GM18520 (cell line): ENCODE measurements around the gene IP6K2.

Experiments
- ATAC-seq: cut with Tn5 transposase; IDR thresholded peaks from one replicate; pipeline ENCODE4 v1.9.1; 2021; ENCODE audit not compliant: unreplicated experiment

Gene IP6K2

DNA sequence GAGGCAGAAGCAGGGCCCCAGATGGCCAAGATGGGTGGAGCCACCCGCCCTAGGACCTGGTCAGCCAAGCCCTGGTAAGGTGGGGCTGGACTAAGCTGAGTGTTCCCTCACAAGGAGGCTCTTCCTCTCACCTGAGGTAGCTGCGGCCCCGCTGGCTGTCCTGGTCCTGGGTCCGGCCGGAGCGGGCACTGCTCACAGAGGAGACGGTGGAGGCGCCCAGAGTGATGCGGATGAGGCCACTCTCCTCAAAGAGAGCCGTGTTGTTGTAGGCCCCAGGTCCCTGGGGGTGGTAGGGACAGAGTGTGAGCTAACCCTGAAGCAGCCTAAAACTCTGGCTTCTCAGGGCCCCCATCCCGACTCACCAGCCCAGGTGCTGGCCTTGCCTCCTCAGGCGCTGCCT lies 74.4 kb downstream of the IP6K2 start:
- ATAC-seq: no peak

DNA sequence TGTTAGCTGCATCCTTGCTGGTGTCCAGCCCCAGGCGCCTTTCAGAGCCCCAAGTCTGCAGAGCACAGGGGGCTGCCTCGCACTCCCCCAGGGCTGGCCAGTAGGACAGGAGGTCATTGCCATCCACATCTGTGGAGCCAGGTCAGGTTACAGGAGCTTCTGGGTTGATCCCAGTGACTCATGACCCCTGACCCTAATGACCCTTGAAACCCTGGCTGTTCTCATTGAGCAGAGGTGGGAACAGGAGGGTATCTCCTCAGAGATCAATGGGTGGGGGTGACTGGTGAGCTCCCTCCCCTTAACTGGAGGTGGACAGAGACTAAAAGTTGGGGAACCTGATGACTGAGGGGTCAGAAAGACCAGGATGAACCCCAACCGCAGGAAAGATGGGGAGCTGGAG lies 75.6 kb downstream of the IP6K2 start:
- no peak for ATAC-seq

DNA sequence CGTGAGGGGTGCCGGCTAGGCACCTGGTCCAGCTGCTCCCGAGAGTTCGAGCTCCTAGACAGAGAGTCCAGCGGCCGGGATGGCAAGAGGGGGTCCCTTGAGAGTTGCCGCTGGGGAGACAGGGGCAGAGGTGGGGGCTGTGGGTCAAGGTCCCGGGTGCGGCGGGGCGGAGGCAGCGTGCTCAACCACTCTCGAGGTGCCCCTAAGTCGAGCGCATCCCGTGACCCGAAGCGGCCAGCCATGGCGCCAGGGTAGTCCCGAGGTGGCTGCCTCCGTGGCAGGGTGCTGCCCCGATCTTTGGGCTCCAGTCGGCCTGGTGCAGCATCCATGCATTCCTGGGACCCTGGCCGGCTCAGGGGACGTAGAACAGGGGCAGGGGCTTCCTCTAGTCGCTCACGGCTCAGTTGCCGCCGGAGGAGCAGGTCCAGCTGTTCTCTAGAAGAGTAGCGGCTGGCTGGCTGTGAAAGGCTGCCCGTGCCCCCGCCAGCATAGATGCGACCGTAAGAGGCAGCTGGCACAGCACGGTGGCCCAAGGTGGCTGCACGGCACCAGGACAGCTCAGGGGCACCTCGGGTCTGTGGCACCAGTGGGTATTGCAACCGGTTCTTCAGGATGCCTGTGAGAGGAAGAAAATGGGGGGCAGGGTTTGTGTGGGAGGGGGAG lies 76.9 kb downstream of the IP6K2 start:
- no peak for ATAC-seq
